GM12878 (cell line): Measurements from ENCODE around the gene NPAS1. TPM values are rescaled to one million over a fixed set of nuclear protein-coding genes. Genes with fewer than 3 reads are reported as not detected.
A peak's percentile ranks its signal among the peaks of the same experiment; 100 is the strongest.

Source experiments
- ATAC-seq: fragments of 200-7000 bp; cut with Tn5 transposase; 3 replicates; pipeline ENCODE4 v1.9.1; 2020; ENCODE audit warnings: mild to moderate bottlenecking, moderate library complexity
- BruUV-seq: library from RNA; stranded (reverse); fragments of 400-500 nt; replicated peaks from 2 replicates; lab custom pipeline; 2021; lab: Mats Ljungman, UMichigan
- CTCF ChIA-PET: fragments of 300-600 bp; sonication (Branson Sonifier 250); formaldehyde crosslinking; extraction: SDS; loops from one replicate; lab custom pipeline; 2021; ENCODE audit warnings: inconsistent platforms; lab: Yijun Ruan, JAX
- POLR2A ChIA-PET: fragments of 350-600 bp; formaldehyde crosslinking; extraction: SDS; loops from one replicate; lab custom pipeline; 2021; ENCODE audit warnings: inconsistent platforms; lab: Charles Lee
- RAD21 ChIA-PET: fragments of 300-600 bp; sonication (Branson Sonifier 250); formaldehyde crosslinking; loops from one replicate; lab custom pipeline; 2023; ENCODE audit warnings: antibody characterized with exemption; ENCODE audit not compliant: unreplicated experiment; lab: Charles Lee
- SMC1A ChIA-PET: fragments of 300-600 bp; sonication (Branson Sonifier 250); formaldehyde crosslinking; loops from one replicate; lab custom pipeline; 2023; ENCODE audit not compliant: unreplicated experiment, uncharacterized antibody; lab: Charles Lee
- DNase-seq: peaks from one replicate; pipeline ENCODE4 v3.0.0-alpha.2; 2011; ENCODE audit warnings: low read depth, low spot score
- FAIRE-seq: peaks from 3 replicates; lab custom pipeline; 2011; peaks lifted over from hg19 to GRCh38; lab: Jason Lieb, UNC
- H2AFZ ChIP-seq: 2 replicates; pipeline ENCODE4 v1.6.0; 2011; ENCODE audit warnings: low read depth, low read length, control low read depth; ENCODE audit not compliant: control insufficient read depth
- H3K27ac ChIP-seq: 2 replicates; pipeline ENCODE4 v1.5.1; 2011; ENCODE audit warnings: control low read depth; ENCODE audit not compliant: control insufficient read depth, insufficient read depth
- H3K27me3 ChIP-seq, 2 experiments: replicated peaks in 1 of 2; 2 replicates each; pipeline versions ENCODE4 v1.6.0 to v1.6.1; 2011; ENCODE audit warnings: low read length in 1 of 2; ENCODE audit not compliant: control insufficient read depth in 2 of 2, insufficient read depth in 2 of 2
- H3K36me3 ChIP-seq, 2 experiments: 2 replicates each; pipeline ENCODE4 v1.5.1; 2011; ENCODE audit warnings: low read length in 1 of 2; ENCODE audit not compliant: control insufficient read depth in 2 of 2, insufficient read depth in 2 of 2
- H3K4me1 ChIP-seq: 2 replicates; pipeline ENCODE4 v1.6.1; 2011; ENCODE audit warnings: mild to moderate bottlenecking, low read length, moderate library complexity, mixed read lengths; ENCODE audit not compliant: control insufficient read depth, insufficient read depth
- H3K4me2 ChIP-seq: 2 replicates; pipeline ENCODE4 v1.6.0; 2011; ENCODE audit warnings: control low read depth; ENCODE audit not compliant: control insufficient read depth, insufficient read depth
- H3K4me3 ChIP-seq: fragments of 200-600 bp; sonication (generic); 2 replicates; pipeline ENCODE4 v1.5.1; 2016
- H3K79me2 ChIP-seq: 2 replicates; pipeline ENCODE4 v1.6.0; 2011; ENCODE audit warnings: low read length; ENCODE audit not compliant: control insufficient read depth, insufficient read depth
- H3K9ac ChIP-seq: 2 replicates; pipeline ENCODE4 v1.8.0; 2011; ENCODE audit warnings: low read length, control low read depth, mixed read lengths; ENCODE audit not compliant: control insufficient read depth, insufficient read depth
- H3K9me3 ChIP-seq: replicated peaks from 3 replicates; pipeline ENCODE4 v1.5.1; 2011; ENCODE audit warnings: mild to moderate bottlenecking, low read length; ENCODE audit not compliant: control insufficient read depth, insufficient read depth
- H4K20me1 ChIP-seq: 2 replicates; pipeline ENCODE4 v1.6.0; 2011; ENCODE audit not compliant: control insufficient read depth, insufficient read depth
- BACH1 ChIP-seq: fragments of 450-650 bp; IDR thresholded peaks from 2 replicates; pipeline ENCODE4 v1.6.1; 2017; ENCODE audit warnings: mild to moderate bottlenecking, borderline replicate concordance
- FOS ChIP-seq: IDR thresholded peaks from 3 replicates; pipeline ENCODE4 v1.6.1; 2011; ENCODE audit warnings: borderline replicate concordance; ENCODE audit not compliant: insufficient read length; ENCODE audit errors: extremely low read depth
- HCFC1 ChIP-seq: fragments of 150-350 bp; IDR thresholded peaks from 2 replicates; pipeline ENCODE4 v1.6.1; 2014; ENCODE audit warnings: low read length
- IKZF1 ChIP-seq: fragments of 450-650 bp; conservative IDR thresholded peaks from 2 replicates; pipeline ENCODE4 v1.6.1; 2017; ENCODE audit warnings: antibody characterized with exemption, mild to moderate bottlenecking
- NFYB ChIP-seq: IDR thresholded peaks from 2 replicates; pipeline ENCODE4 v1.6.1; 2011; ENCODE audit warnings: low read depth, mild to moderate bottlenecking, low read length, improper control_type of control experiment, moderate library complexity; ENCODE audit not compliant: insufficient read depth
- RAD21 ChIP-seq: IDR thresholded peaks from 2 replicates; pipeline ENCODE4 v1.6.1; 2011; ENCODE audit warnings: mild to moderate bottlenecking, low read depth, low read length, moderate library complexity; ENCODE audit not compliant: insufficient read depth
- RAD51 ChIP-seq: fragments of 450-650 bp; IDR thresholded peaks from 2 replicates; pipeline ENCODE4 v1.6.1; 2016; ENCODE audit warnings: moderate library complexity, mild to moderate bottlenecking, inconsistent platforms
- SMARCA5 ChIP-seq: fragments of 450-650 bp; IDR thresholded peaks from 2 replicates; pipeline ENCODE4 v1.6.1; 2017; ENCODE audit warnings: mild to moderate bottlenecking
- SMC3 ChIP-seq: IDR thresholded peaks from 2 replicates; pipeline ENCODE4 v1.6.1; 2011; ENCODE audit warnings: low read length, improper control_type of control experiment, borderline replicate concordance
- STAT1 ChIP-seq: fragments of 450-650 bp; conservative IDR thresholded peaks from 2 replicates; pipeline ENCODE4 v1.6.1; 2014; ENCODE audit warnings: antibody characterized with exemption, mild to moderate bottlenecking
- YY1 ChIP-seq: IDR thresholded peaks from 2 replicates; pipeline ENCODE4 v1.6.1; 2011; ENCODE audit warnings: low read depth, mild to moderate bottlenecking, low read length
- WGBS: methylation state at CpG from one replicate; pipeline ENCODE4 v1.1.6; 2016; ENCODE audit warnings: low lambda C conversion rate; ENCODE audit not compliant: insufficient replicate concordance, insufficient coverage; ENCODE audit errors: missing lambda C conversion rate; 5-methylcytosine and 5-hydroxymethylcytosine counted together
- in situ Hi-C: fragments of 300-500 bp; cut with MboI; formaldehyde crosslinking; loops from 9 replicates; pipeline ENCODE4 v1.14.3; 2018; ENCODE audit warnings: mixed read lengths
- intact Hi-C: fragments of 100-400 bp; cut with micrococcal nuclease; formaldehyde crosslinking; loops from one replicate; pipeline ENCODE4 v1.14.2; 2022; ENCODE audit not compliant: unreplicated experiment
- polyA plus RNA-seq, 11 experiments: library from polyadenylated mRNA; depleted of rRNA in 4 of 11; unstranded in 6 of 11; stranded (reverse) in 5 of 11; fragments of >200 nt; fragmentation: Nextera tagmentation in 4 of 11; fragmentation: Illumina TruSeq in 1 of 11; extraction: Ambion mirVana in 4 of 11; extraction: Trizol in 1 of 11; gene quantifications; 1 replicate in 1 of 11; 2 replicates in 10 of 11; pipeline versions ENCODE4 v1.2.1 to v1.2.3, GENCODE V29; 2011 to 2016; ENCODE audit warnings: inconsistent platforms in 2 of 11, missing spikeins in 2 of 11, low read depth in 1 of 11
- total RNA-seq, 4 experiments: library from RNA; depleted of rRNA in 3 of 4; stranded (reverse); fragments of >200 nt in 3 of 4; fragmentation: Illumina TruSeq in 1 of 4; extraction: Trizol in 1 of 4; gene quantifications; 2 replicates each; pipeline versions ENCODE4 v1.2.1 to v1.2.3, GENCODE V29; 2013 to 2021
- TF ChIP-seq, protein P1 (sequence below), 3 experiments: IDR thresholded peaks in 2 of 3; conservative IDR thresholded peaks in 1 of 3; 2 replicates each; pipeline ENCODE4 v1.5.1; 2011; ENCODE audit warnings: low read depth in 3 of 3, low read length in 3 of 3, mild to moderate bottlenecking in 3 of 3, control low read depth in 2 of 3, moderate library complexity in 2 of 3, inconsistent platforms in 1 of 3, mixed read lengths in 1 of 3; ENCODE audit not compliant: control insufficient read depth in 2 of 3, insufficient read depth in 1 of 3; ENCODE audit errors: extremely low read depth in 1 of 3

Gene NPAS1
- total and polyA plus RNA-seq, 10 of the 15 experiments (the other 5 are each of a cell fraction or from before 2014, with no cell fraction given): 0.14 to 0.72 (median 0.28) TPM; not detected in 3

DNA sequence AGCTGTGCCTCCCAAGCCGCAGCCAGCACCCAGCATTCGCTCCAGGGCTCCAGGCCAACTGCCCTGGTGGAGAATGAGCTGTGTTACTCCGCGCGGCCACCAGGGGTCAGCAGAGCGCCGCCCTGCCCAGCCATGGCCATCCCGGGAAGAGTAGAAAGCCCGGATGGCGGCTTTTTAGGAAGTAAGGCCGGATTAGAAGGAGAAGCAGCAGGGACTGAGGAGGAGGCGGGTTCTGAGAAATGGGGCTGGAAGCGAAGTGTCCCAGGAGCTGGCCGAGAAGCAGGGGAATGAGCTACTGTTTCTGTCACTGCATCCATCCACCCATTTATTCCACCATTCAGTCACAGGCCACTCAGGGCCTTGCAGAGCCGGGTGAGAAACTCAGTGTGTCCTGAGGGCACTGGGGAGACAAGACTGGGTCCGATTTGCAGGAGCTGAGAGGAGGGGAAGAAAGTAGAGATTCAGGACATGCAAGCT is 6.6 kb upstream of the NPAS1 start:
- Histone ChIP-seq H3K4me3 (no peak overlapping the region), H3K4me1 (no peaks in the 10 kb centered on the region), H3K9ac (no peak overlapping the region), H4K20me1 (no peaks in the 10 kb centered on the region), H3K36me3 (no peaks in the 10 kb centered on the region), H3K27me3 (no peaks in the 10 kb centered on the region), H3K4me2 (0 out of 2 replicates have a peak overlapping the region, but pooled peaks have one; percentile 53), H3K27ac (no peak overlapping the region), H3K79me2 (no peaks in the 10 kb centered on the region), H3K9me3 (no peaks in the 10 kb centered on the region), H2AFZ (peak overlapping the region; percentile 73)
- ATAC-seq: peak; percentile 95
- intact Hi-C loops (loop anchor here (1.0 to 2.0 kb wide), 2 partner anchors 19 to 112 kb away; no protein-coding TSS in a partner anchor), in situ Hi-C loops (no loop called here)
- no peak for TF ChIP-seq RAD51
- TF ChIP-seq FOS: no peak
- peak; percentile 49; the same call in 1 of the 2 replicates for TF ChIP-seq SMARCA5
- peak; percentile 80 for TF ChIP-seq YY1
- TF ChIP-seq, protein P1, sequence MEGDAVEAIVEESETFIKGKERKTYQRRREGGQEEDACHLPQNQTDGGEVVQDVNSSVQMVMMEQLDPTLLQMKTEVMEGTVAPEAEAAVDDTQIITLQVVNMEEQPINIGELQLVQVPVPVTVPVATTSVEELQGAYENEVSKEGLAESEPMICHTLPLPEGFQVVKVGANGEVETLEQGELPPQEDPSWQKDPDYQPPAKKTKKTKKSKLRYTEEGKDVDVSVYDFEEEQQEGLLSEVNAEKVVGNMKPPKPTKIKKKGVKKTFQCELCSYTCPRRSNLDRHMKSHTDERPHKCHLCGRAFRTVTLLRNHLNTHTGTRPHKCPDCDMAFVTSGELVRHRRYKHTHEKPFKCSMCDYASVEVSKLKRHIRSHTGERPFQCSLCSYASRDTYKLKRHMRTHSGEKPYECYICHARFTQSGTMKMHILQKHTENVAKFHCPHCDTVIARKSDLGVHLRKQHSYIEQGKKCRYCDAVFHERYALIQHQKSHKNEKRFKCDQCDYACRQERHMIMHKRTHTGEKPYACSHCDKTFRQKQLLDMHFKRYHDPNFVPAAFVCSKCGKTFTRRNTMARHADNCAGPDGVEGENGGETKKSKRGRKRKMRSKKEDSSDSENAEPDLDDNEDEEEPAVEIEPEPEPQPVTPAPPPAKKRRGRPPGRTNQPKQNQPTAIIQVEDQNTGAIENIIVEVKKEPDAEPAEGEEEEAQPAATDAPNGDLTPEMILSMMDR (IDR thresholded peaks at IDR 0.05 in 2 of 3, conservative IDR thresholded peaks at IDR 0.05 in 1 of 3; ENCODE audit: control insufficient read depth in 2 of 3, extremely low read depth in 1 of 3, insufficient read depth in 1 of 3, low read depth in 3 of 3, low read length in 3 of 3): peak; percentile 95 to 99 (median 97)
- TF ChIP-seq NFYB: no peak
- TF ChIP-seq IKZF1: peak; percentile 59; the same call in 1 of the 2 replicates
- TF ChIP-seq STAT1: 0 out of 2 replicates have a peak, but pooled peaks have one; percentile 59
- peak; percentile 74 for TF ChIP-seq SMC3
- TF ChIP-seq HCFC1: no peak
- peak; percentile 39; the same call in 1 of the 2 replicates for TF ChIP-seq BACH1
- TF ChIP-seq RAD21: peak; percentile 87
- POLR2A ChIA-PET: interaction anchor here (0.6 to 1.0 kb wide), 3 partner anchors 91 to 166 kb away, joined by 3 to 6 read pairs (median 3); no protein-coding TSS in a partner anchor
- FAIRE-seq: peak; percentile 89
- no peak for DNase-seq
- RAD21 ChIA-PET: interaction anchor here (0.5 to 2.9 kb wide), 25 partner anchors 10 to 255 kb away, joined by 3 to 25 read pairs (median 4); partner anchors contain the start of gene SAE1
- SMC1A ChIA-PET: interaction anchor here (0.5 to 3.4 kb wide), 23 partner anchors 10 to 255 kb away, joined by 3 to 18 read pairs (median 4); no protein-coding TSS in a partner anchor
- CTCF ChIA-PET: interaction anchor here (0.5 to 3.8 kb wide), 66 partner anchors 8 to 378 kb away, joined by 3 to 67 read pairs (median 5); partner anchors contain the start of genes SAE1 and ZC3H4
- BruUV-seq: no TSS peak
- WGBS: 8% methylated on average over 16 of the region's 16 CpGs
